Left forelimb (tissue), 1 donor: ENCODE results near the gene CARS1.

ENCODE experiments used
- DNase-seq: peaks from one replicate; pipeline ENCODE4 v3.0.0-alpha.2; 2018; ENCODE audit warnings: low spot score

Gene CARS1

DNA sequence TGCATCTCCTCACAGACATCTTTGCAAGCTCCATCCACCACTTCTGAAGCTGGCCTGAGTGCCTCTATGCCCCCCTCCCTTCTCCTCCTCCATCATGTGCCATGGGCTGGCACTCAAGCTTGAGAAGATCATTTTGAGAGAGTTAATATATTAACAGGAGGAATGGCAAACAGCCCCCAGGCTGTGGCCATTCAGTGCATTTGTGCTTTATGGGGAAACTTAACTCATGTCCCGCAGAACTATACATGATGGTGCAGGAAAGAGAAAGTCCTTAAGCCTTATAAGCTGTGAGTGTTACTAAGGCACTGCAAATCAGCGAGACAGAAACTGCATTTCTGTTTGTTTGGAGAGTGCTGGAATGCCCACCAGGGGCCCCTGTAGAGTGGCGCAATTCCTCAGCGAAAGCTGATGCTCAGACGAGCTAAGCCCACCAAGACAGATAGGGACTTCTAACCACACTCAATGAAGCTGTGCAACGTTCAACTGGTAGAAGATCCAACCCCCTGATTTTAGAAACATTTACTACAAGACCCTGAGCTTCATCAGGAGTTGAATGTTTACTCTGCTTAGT lies 101.2 kb downstream of the CARS1 start:
- no peak for DNase-seq

DNA sequence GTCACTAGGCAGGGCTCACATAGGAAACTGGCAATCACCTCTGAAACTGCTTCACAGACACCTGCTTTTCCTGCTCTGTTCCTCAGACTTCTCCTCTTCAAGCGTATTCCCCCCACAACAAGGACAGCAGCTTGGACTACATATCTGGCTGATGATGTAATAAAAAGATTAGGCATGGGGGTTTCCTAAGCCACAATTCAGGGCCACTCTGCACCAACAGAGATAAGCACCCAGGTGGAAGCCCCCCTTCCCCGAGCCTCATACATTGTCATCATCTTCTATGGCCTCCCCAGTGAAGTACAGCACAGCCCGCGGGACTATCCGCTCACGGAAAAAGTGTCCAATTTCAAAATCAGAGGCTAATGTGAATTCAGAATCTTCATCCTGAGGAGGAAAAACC lies 103.0 kb downstream of the CARS1 start:
- no peak for DNase-seq

DNA sequence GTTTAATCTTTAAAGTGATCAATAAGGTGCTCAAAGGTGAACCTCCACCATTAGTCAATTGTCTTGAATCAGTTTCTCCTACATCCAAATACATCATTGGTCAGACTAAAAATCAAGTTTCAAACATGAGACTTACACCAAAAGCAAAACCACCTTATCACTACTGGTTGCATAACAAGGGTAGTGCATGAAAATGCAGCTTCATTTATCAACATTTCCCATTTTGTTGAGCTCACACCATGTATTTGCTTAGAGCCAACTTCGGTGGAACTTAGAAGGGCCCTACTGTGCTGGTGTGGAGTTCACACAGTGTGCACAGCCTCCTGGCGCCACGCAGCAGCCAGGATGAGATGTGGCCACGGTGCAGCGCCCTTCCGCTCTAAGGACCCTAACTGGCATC lies 104.9 kb downstream of the CARS1 start:
- DNase-seq = no peak

DNA sequence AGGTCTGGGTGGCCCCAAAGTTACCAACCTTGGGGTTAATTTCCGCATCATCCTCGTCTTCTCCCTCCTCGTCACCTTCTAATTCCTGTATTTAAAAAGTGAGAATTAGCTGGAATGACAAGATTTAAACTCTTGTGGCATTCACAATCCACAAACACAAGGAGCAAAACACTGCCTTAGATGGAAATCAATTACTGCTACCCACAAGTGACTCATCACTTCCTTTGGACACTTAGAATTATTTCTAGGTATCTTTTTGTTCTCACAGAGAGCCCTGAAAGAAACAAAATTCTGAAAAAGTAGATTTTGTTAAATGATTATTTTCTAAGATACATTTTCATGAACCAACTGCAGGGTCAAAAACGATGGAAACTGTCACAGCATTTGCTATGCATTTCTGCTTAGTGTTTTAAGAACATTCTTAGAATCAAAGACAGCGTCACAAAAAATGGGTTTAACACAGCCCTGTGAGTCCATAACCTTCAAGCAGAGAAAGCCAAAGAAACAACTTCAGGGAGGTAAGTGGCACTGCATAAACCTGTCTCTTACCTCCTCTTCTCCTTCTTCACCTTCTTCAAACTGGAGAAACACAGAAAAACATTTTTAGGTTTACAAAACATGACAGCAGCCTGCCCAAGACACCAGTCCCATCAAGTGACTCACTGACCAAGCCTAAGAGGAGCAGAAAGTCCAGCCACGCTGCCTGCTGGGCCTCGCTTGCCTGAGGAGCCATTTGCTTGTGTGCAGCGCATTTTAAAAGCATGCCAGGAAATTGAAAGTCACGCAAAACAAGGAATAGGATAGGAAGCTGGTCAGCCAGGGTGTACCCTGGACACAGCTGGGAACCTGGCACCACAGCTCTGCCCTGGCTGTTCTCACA lies 105.8 kb downstream of the CARS1 start:
- DNase-seq = no peak
